HepG2 (cell line): ENCODE results near the gene GPC6. TPM values are rescaled to one million over a fixed set of nuclear protein-coding genes. Genes with fewer than 3 reads are reported as not detected.

Source experiments
- ATAC-seq: fragments of 200-7000 bp; cut with Tn5 transposase; 3 replicates; pipeline ENCODE4 v1.9.1; 2020; ENCODE audit warnings: mild to moderate bottlenecking, moderate library complexity
- BruUV-seq: library from RNA; stranded (reverse); fragments of 400-500 nt; replicated peaks from 2 replicates; lab custom pipeline; 2021; lab: Mats Ljungman, UMichigan
- CTCF ChIA-PET: fragments of 300-600 bp; formaldehyde crosslinking; extraction: SDS; loops from one replicate; lab custom pipeline; 2021; ENCODE audit warnings: low total read pairs, inconsistent platforms, low intra/inter-chr PET ratio; lab: Yijun Ruan, JAX
- POLR2A ChIA-PET: fragments of 350-600 bp; sonication (Branson Sonifier 250); formaldehyde crosslinking; loops from one replicate; lab custom pipeline; 2020; ENCODE audit warnings: antibody characterized with exemption, inconsistent platforms; lab: Yijun Ruan, JAX
- DNase-seq: peaks from one replicate; pipeline ENCODE4 v3.0.0-alpha.2; 2015; ENCODE audit warnings: low spot score
- FAIRE-seq: peaks from 3 replicates; lab custom pipeline; 2011; peaks lifted over from hg19 to GRCh38; lab: Jason Lieb, UNC
- H2AFZ ChIP-seq: one replicate; pipeline ENCODE4 v1.6.1; 2011; ENCODE audit warnings: low read length, inconsistent platforms
- H3K27ac ChIP-seq: fragments of 300-600 bp; 3 replicates; pipeline ENCODE4 v1.8.0; 2011; ENCODE audit warnings: mixed run types, mild to moderate bottlenecking, mixed read lengths, low read length, inconsistent platforms; ENCODE audit not compliant: insufficient read depth; ENCODE audit errors: extremely low read length
- H3K27me3 ChIP-seq, 2 experiments: fragments of 200-600 bp in 1 of 2; 2 replicates in 1 of 2; 3 replicates in 1 of 2; pipeline versions ENCODE4 v1.6.0 to v1.8.0; 2011; ENCODE audit warnings: low read length in 2 of 2, mild to moderate bottlenecking in 2 of 2, moderate library complexity in 2 of 2, inconsistent platforms in 1 of 2; ENCODE audit not compliant: insufficient read depth in 2 of 2, control insufficient read depth in 1 of 2
- H3K36me3 ChIP-seq, 2 experiments: fragments of 200-600 bp in 1 of 2; replicated peaks in 1 of 2; 2 replicates in 1 of 2; 3 replicates in 1 of 2; pipeline versions ENCODE4 v1.5.1 to v1.8.0; 2011; ENCODE audit warnings: low read length in 2 of 2, inconsistent platforms in 1 of 2; ENCODE audit not compliant: insufficient read depth in 2 of 2, control insufficient read depth in 1 of 2
- H3K4me1 ChIP-seq: 2 replicates; pipeline ENCODE4 v1.5.1; 2012; ENCODE audit warnings: low read length, inconsistent platforms; ENCODE audit not compliant: insufficient read depth
- H3K4me2 ChIP-seq: 2 replicates; pipeline ENCODE4 v1.6.0; 2011; ENCODE audit warnings: low read depth, low read length, inconsistent platforms
- H3K4me3 ChIP-seq, 3 experiments: fragments of 200-600 bp in 1 of 3; sonication (generic), shearing (Covaris generic) in 1 of 3; replicated peaks in 1 of 3; 2 replicates each; pipeline ENCODE4 v1.5.1; 2011 to 2016; ENCODE audit warnings: low read length in 3 of 3, inconsistent platforms in 2 of 3, low read depth in 2 of 3, mild to moderate bottlenecking in 2 of 3, control low read depth in 1 of 3, mixed read lengths in 1 of 3; ENCODE audit not compliant: insufficient read depth in 1 of 3
- H3K79me2 ChIP-seq: one replicate; pipeline ENCODE4 v1.6.1; 2011; ENCODE audit warnings: low read length, inconsistent platforms; ENCODE audit not compliant: insufficient read depth
- H3K9ac ChIP-seq: 2 replicates; pipeline ENCODE4 v1.6.0; 2011; ENCODE audit warnings: mild to moderate bottlenecking, low read depth, low read length, inconsistent platforms; ENCODE audit not compliant: insufficient read depth
- H3K9me3 ChIP-seq: 2 replicates; pipeline ENCODE4 v1.5.1; 2012; ENCODE audit warnings: mild to moderate bottlenecking, low read length
- H4K20me1 ChIP-seq: 2 replicates; pipeline ENCODE4 v1.6.0; 2011; ENCODE audit warnings: inconsistent platforms, mild to moderate bottlenecking, low read length, moderate library complexity; ENCODE audit not compliant: insufficient read depth
- ATF2 ChIP-seq: sonication (generic); formaldehyde crosslinking; IDR thresholded peaks from 2 replicates; pipeline ENCODE4 v1.4.0; 2020; ENCODE audit warnings: missing genetic modification reagents
- ATF3 ChIP-seq: sonication (generic); formaldehyde crosslinking; IDR thresholded peaks from 2 replicates; pipeline ENCODE4 v1.4.0; 2020; ENCODE audit warnings: missing genetic modification reagents
- BCL6 ChIP-seq: IDR thresholded peaks from 2 replicates; pipeline ENCODE4 v1.6.1; 2016; ENCODE audit warnings: missing genetic modification reagents, missing compliant biosample characterization
- CCDC6 ChIP-seq: sonication (generic); formaldehyde crosslinking; IDR thresholded peaks from 2 replicates; pipeline ENCODE4 v1.8.1; 2022; ENCODE audit warnings: mild to moderate bottlenecking, missing genetic modification reagents, moderate library complexity
- CREB1 ChIP-seq, 2 experiments: fragments of 450-650 bp in 1 of 2; IDR thresholded peaks; 2 replicates each; pipeline ENCODE4 v1.6.1; 2016 to 2017; ENCODE audit warnings: control low read depth in 1 of 2, mild to moderate bottlenecking in 1 of 2, missing compliant biosample characterization in 1 of 2, missing genetic modification characterization in 1 of 2
- HDAC6 ChIP-seq: fragments of 200-600 bp; sonication (generic); IDR thresholded peaks from 2 replicates; pipeline ENCODE4 v1.7.0; 2017; ENCODE audit warnings: mild to moderate bottlenecking, antibody characterized with exemption, low read length, low read depth
- HMG20A ChIP-seq: IDR thresholded peaks from 2 replicates; pipeline ENCODE4 v1.6.1; 2016; ENCODE audit warnings: borderline replicate concordance
- KAT8 ChIP-seq: IDR thresholded peaks from 2 replicates; pipeline ENCODE4 v1.6.1; 2016; ENCODE audit warnings: missing genetic modification reagents, missing compliant biosample characterization
- MEIS1 ChIP-seq: sonication (generic); formaldehyde crosslinking; IDR thresholded peaks from 2 replicates; pipeline ENCODE4 v1.9.0; 2021; ENCODE audit warnings: mild to moderate bottlenecking, missing genetic modification reagents, moderate library complexity, borderline replicate concordance
- MTA3 ChIP-seq: sonication (generic); formaldehyde crosslinking; IDR thresholded peaks from 2 replicates; pipeline ENCODE4 v1.4.0; 2020; ENCODE audit warnings: missing genetic modification reagents
- NKX3-1 ChIP-seq: sonication (generic); formaldehyde crosslinking; IDR thresholded peaks from 2 replicates; pipeline ENCODE4 v1.5.0; 2020; ENCODE audit warnings: missing genetic modification reagents
- SALL2 ChIP-seq: sonication (generic); formaldehyde crosslinking; IDR thresholded peaks from 2 replicates; pipeline ENCODE4 v1.8.1; 2023; ENCODE audit warnings: mild to moderate bottlenecking, missing genetic modification reagents, inconsistent platforms
- TP53 ChIP-seq: sonication (generic); formaldehyde crosslinking; conservative IDR thresholded peaks from 2 replicates; pipeline ENCODE4 v1.4.0; 2020; ENCODE audit warnings: missing genetic modification reagents
- TRAFD1 ChIP-seq: sonication (generic); formaldehyde crosslinking; IDR thresholded peaks from 2 replicates; pipeline ENCODE4 v1.5.1; 2020; ENCODE audit warnings: missing genetic modification reagents, mild to moderate bottlenecking, borderline replicate concordance
- WIZ ChIP-seq: sonication (generic); formaldehyde crosslinking; IDR thresholded peaks from 2 replicates; pipeline ENCODE4 v1.5.1; 2020; ENCODE audit warnings: mild to moderate bottlenecking, missing genetic modification reagents
- ZFP36L1 ChIP-seq: sonication (generic); formaldehyde crosslinking; IDR thresholded peaks from 2 replicates; pipeline ENCODE4 v1.8.0; 2022; ENCODE audit warnings: mild to moderate bottlenecking, missing genetic modification reagents, moderate library complexity
- ZGPAT ChIP-seq: IDR thresholded peaks from 2 replicates; pipeline ENCODE4 v1.6.1; 2016; ENCODE audit warnings: mild to moderate bottlenecking
- ZNF709 ChIP-seq: sonication (generic); formaldehyde crosslinking; IDR thresholded peaks from 2 replicates; pipeline ENCODE4 v1.5.0; 2020; ENCODE audit warnings: mild to moderate bottlenecking, missing genetic modification reagents
- ZUFSP ChIP-seq: sonication (generic); formaldehyde crosslinking; IDR thresholded peaks from 2 replicates; pipeline ENCODE4 v1.9.0; 2021; ENCODE audit warnings: missing genetic modification reagents, mild to moderate bottlenecking, borderline replicate concordance
- WGBS: methylation state at CpG from one replicate; pipeline ENCODE4 v1.1.6; 2017; ENCODE audit warnings: low lambda C conversion rate; 5-methylcytosine and 5-hydroxymethylcytosine counted together
- in situ Hi-C: cut with HindIII; loops from 2 replicates; pipeline ENCODE4 v1.10.0; 2017; ENCODE audit warnings: low pct_unique_long_range_greater_than_20kb; ENCODE audit not compliant: extremely low pct_ligation_motif_present
- intact Hi-C: fragments of 100-400 bp; cut with micrococcal nuclease; formaldehyde crosslinking; loops from one replicate; pipeline ENCODE4 v1.10.0; 2022; ENCODE audit not compliant: unreplicated experiment
- polyA plus RNA-seq, 8 experiments: library from polyadenylated mRNA; depleted of rRNA in 3 of 8; stranded (reverse) in 7 of 8; unstranded in 1 of 8; fragments of >200 nt; fragmentation: Illumina TruSeq in 4 of 8; extraction: Trizol in 4 of 8; gene quantifications; 2 replicates each; pipeline versions ENCODE4 v1.2.1 to v1.2.3, GENCODE V29; 2011 to 2016; ENCODE audit warnings: low read depth in 4 of 8, missing spikeins in 1 of 8, mixed read lengths in 1 of 8; ENCODE audit not compliant: insufficient read depth in 1 of 8
- total RNA-seq, 5 experiments: library from RNA; depleted of rRNA; stranded (reverse); fragments of >200 nt; fragmentation: Illumina TruSeq; extraction: Trizol; gene quantifications; 2 replicates each; pipeline ENCODE4 v1.2.3, GENCODE V29; 2016; ENCODE audit warnings: low read depth in 1 of 5

Gene GPC6
- total and polyA plus RNA-seq, 2 of the 13 experiments (the other 11 are each of a cell fraction or from before 2014, with no cell fraction given): 24.5 to 33.9 TPM

- intact Hi-C loops (loop anchor here (5.0 kb wide), 2 partner anchors 265 to 515 kb away; no protein-coding TSS in a partner anchor), in situ Hi-C loops (loop anchor here (25.0 kb wide), 3 partner anchors 530 to 1105 kb away; no protein-coding TSS in a partner anchor)
- Histone ChIP-seq H3K27me3 (no peaks in the 10 kb centered on the region; a peak in 1 of 5 replicates), H3K4me2 (peak overlapping the region; percentile 63), H3K79me2 (peaks cover 77% of the 10 kb centered on the region), H3K4me1 (peaks cover 50% of the 10 kb centered on the region), H3K36me3 (no peaks in the 10 kb centered on the region), H3K9ac (peak overlapping the region; percentile 52), H3K27ac (peak overlapping the region; percentile 69), H3K4me3 (peak overlapping the region in 2 of 3 experiments; percentile 39 to 50; a peak in 2 of 6 replicates), H2AFZ (no peak overlapping the region), H3K9me3 (no peaks in the 10 kb centered on the region), H4K20me1 (no peaks in the 10 kb centered on the region)
- no peak for FAIRE-seq
- CTCF ChIA-PET: no interaction called here
- DNase-seq: peak; percentile 65
- POLR2A ChIA-PET: no interaction called here
- no peak for ATAC-seq
- WGBS: 3% methylated on average over 3 of the region's 3 CpGs
- BruUV-seq: no TSS peak
- TF ChIP-seq NKX3-1 (CRISPR knock-in tag): no peak
- TF ChIP-seq CCDC6 (CRISPR knock-in tag): no peak
- no peak for TF ChIP-seq WIZ (CRISPR knock-in tag)
- TF ChIP-seq ZUFSP: no peak
- no peak for TF ChIP-seq TRAFD1 (CRISPR knock-in tag)
- no peak for TF ChIP-seq ATF3 (CRISPR knock-in tag)
- TF ChIP-seq ZNF709 (CRISPR knock-in tag): no peak
- TF ChIP-seq ZFP36L1: no peak
- no peak for TF ChIP-seq TP53 (CRISPR knock-in tag)
- TF ChIP-seq MEIS1: no peak
- no peak for TF ChIP-seq CREB1 (IDR thresholded peaks at IDR 0.05)
- TF ChIP-seq CREB1 (CRISPR knock-in tag; IDR thresholded peaks at IDR 0.05): 0 out of 2 replicates have a peak, but pooled peaks have one; percentile 20
- no peak for TF ChIP-seq SALL2
- no peak for TF ChIP-seq ATF2 (CRISPR knock-in tag)
- peak; percentile 17; the same call in 1 of the 2 replicates for TF ChIP-seq BCL6 (CRISPR knock-in tag)
- no peak for TF ChIP-seq MTA3 (CRISPR knock-in tag)
- TF ChIP-seq HMG20A: 0 out of 2 replicates have a peak, but pooled peaks have one; percentile 12
- peak; percentile 30; the same call in 1 of the 2 replicates for TF ChIP-seq ZGPAT (CRISPR knock-in tag)
- TF ChIP-seq HDAC6: no peak; the same call in 1 of the 2 replicates
- TF ChIP-seq KAT8 (CRISPR knock-in tag): 0 out of 2 replicates have a peak, but pooled peaks have one; percentile 22
These were observed 5.3 kb downstream of the GPC6 start for GRCh38 chr13:93231867-93232266.
